Prostate gland (tissue), 2 donors: Measurements from ENCODE around the gene PRKACG.

Experiments
- POLR2A ChIP-seq: fragments of 450-650 bp; IDR thresholded peaks from one replicate; pipeline ENCODE4 v1.6.1; 2016; ENCODE audit warnings: antibody characterized with exemption, mild to moderate bottlenecking
- POLR2AphosphoS5 ChIP-seq: sonication (generic); formaldehyde crosslinking; IDR thresholded peaks from one replicate; pipeline ENCODE4 v1.6.1; 2017; ENCODE audit warnings: antibody characterized with exemption
- TF ChIP-seq, protein P1 (sequence below), 4 experiments: fragments of 200-600 bp in 2 of 4; fragments of 450-650 bp in 2 of 4; sonication (generic) in 2 of 4; IDR thresholded peaks; 1 replicate in 3 of 4; 2 replicates in 1 of 4; pipeline ENCODE4 v1.5.1; 2016 to 2019; ENCODE audit warnings: antibody characterized with exemption in 4 of 4, mild to moderate bottlenecking in 2 of 4, moderate library complexity in 2 of 4

DNA sequence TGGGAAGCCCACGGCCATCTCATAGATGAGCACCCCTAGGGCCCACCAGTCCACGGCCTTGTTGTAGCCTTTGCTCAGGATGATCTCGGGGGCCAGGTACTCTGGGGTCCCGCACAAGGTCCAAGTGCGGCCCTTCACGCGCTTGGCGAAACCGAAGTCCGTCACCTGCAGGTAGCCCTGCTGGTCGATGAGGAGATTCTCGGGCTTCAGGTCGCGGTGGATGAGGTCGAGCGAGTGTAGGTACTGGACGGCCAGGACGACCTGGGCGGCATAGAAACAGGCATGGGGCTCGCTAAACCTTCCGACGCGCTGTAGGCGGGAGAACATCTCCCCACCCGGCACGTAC lies 558 bp downstream of the PRKACG start:
- TF ChIP-seq POLR2A (no peak), POLR2AphosphoS5 (no peak)
- TF ChIP-seq, protein P1, sequence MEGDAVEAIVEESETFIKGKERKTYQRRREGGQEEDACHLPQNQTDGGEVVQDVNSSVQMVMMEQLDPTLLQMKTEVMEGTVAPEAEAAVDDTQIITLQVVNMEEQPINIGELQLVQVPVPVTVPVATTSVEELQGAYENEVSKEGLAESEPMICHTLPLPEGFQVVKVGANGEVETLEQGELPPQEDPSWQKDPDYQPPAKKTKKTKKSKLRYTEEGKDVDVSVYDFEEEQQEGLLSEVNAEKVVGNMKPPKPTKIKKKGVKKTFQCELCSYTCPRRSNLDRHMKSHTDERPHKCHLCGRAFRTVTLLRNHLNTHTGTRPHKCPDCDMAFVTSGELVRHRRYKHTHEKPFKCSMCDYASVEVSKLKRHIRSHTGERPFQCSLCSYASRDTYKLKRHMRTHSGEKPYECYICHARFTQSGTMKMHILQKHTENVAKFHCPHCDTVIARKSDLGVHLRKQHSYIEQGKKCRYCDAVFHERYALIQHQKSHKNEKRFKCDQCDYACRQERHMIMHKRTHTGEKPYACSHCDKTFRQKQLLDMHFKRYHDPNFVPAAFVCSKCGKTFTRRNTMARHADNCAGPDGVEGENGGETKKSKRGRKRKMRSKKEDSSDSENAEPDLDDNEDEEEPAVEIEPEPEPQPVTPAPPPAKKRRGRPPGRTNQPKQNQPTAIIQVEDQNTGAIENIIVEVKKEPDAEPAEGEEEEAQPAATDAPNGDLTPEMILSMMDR (IDR thresholded peaks at IDR 0.05): no peak
